Measurements from ENCODE around the gene PLXNA2.

The PLXNA2 gene

DNA sequence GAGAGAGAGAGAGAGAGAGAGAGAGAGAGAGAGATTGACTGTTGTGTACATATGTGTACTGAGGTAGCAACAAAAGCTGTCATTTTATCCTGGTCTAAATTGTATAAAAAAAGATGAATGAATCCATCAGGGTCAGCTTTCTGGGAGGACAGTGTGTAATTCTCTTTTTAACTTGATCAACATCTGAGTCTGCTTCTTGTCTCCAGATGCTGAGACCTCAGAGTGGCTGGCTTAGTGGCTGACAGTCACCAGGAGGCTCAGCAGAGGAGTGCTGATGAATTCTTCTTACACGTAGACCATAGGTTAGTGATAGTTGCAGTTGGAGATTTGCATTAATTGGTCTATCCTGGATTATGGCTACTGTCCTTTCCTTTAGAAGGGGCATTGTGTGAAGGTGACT is 28.5 kb upstream of the PLXNA2 start:
- TF ChIP-seq, protein P1, sequence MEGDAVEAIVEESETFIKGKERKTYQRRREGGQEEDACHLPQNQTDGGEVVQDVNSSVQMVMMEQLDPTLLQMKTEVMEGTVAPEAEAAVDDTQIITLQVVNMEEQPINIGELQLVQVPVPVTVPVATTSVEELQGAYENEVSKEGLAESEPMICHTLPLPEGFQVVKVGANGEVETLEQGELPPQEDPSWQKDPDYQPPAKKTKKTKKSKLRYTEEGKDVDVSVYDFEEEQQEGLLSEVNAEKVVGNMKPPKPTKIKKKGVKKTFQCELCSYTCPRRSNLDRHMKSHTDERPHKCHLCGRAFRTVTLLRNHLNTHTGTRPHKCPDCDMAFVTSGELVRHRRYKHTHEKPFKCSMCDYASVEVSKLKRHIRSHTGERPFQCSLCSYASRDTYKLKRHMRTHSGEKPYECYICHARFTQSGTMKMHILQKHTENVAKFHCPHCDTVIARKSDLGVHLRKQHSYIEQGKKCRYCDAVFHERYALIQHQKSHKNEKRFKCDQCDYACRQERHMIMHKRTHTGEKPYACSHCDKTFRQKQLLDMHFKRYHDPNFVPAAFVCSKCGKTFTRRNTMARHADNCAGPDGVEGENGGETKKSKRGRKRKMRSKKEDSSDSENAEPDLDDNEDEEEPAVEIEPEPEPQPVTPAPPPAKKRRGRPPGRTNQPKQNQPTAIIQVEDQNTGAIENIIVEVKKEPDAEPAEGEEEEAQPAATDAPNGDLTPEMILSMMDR (IDR thresholded peaks at IDR 0.05; ENCODE audit: extremely low read depth, missing control alignments) = no peak

DNA sequence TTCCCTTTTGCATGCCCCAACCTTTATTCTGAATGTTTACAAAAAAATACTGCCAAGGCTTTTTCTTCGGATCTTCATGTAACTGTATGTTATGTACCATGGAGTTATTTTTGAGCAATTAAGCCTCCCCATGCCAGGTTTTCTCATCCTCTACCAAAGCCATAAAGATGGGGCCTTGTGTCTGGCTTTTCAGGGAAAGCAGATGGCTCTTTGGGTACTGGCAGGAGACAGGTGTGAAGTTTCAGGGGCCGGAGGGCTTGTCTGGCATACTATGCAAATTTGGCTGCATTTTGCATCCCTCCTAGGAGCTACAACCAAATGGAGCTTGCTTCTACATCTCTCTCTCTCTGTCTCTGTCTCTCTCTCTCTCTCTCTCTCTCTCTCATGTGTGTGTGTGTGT is 28.1 kb upstream of the PLXNA2 start:
- DNase-seq (ENCODE audit: low spot score) = no peak
- TF ChIP-seq, protein P1 (IDR thresholded peaks at IDR 0.05; ENCODE audit: extremely low read depth, missing control alignments) = no peak

More for the DNA sequence above, 28.5 kb upstream of the PLXNA2 start:
- DNase-seq (ENCODE audit: low spot score) = no peak

DNA sequence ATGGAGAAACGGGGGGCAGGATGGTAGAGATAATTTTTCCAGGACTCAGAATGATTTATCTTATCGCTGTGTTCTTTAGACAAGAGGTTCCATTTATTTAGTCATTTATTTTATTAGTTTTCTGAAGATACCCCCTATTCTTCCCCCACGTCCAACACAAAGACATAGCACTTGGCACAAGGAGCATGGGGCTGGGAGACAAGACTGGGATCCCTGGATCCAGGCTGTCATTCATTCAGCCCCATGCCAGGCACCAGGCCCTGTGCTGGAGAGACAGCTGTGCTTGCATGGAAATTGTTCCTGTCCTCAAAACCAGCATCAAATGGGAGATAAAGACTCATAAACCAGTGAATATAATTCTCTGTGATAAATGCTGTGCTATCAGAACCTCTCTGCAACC is 27.1 kb upstream of the PLXNA2 start:
- no peak for DNase-seq (ENCODE audit: low spot score)
- TF ChIP-seq, protein P1 (IDR thresholded peaks at IDR 0.05; ENCODE audit: extremely low read depth, missing control alignments) = no peak

DNA sequence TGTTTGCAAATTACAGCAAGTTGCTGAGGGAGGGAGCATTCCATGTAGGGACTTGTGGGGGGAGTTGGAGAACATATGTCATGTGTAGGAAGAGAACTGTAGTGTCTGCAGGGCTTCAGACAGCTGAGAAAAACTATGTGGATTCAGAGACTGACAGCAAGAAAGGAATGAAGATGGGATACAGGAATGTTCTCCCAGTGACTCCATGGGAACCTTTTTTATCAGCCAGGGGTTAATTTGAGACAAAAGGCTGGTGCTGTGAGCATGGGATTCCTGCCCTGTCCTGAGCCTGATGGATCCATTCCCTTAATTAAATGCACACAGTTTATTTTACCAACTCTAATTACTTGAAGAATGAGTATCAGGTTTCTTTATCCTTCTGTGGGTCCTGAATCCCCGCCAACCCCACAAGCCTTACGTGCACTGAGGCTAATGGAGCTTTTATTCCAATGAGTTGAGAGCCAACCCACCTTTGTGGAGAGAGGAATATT is 26.5 kb upstream of the PLXNA2 start:
- TF ChIP-seq, protein P1 (IDR thresholded peaks at IDR 0.05; ENCODE audit: extremely low read depth, missing control alignments) = no peak
- DNase-seq (ENCODE audit: low spot score) = no peak

DNA sequence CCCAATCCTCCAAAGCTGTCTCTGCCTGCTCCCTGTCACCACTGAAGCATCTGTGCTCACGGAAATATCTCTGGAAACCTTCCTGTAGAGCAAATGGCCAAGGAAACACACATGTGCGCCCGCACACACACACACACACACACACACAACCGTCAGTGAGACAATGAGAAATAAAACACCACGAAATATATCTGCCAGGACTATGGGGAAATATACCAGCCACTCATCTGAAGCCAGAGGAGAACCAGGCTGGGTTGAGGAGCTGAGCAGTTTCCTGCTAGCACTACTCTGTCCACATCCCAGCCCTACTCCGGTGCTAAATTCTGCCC is 25.1 kb upstream of the PLXNA2 start:
- DNase-seq (ENCODE audit: low spot score) = no peak
- TF ChIP-seq, protein P1 (IDR thresholded peaks at IDR 0.05; ENCODE audit: extremely low read depth, missing control alignments) = no peak

DNA sequence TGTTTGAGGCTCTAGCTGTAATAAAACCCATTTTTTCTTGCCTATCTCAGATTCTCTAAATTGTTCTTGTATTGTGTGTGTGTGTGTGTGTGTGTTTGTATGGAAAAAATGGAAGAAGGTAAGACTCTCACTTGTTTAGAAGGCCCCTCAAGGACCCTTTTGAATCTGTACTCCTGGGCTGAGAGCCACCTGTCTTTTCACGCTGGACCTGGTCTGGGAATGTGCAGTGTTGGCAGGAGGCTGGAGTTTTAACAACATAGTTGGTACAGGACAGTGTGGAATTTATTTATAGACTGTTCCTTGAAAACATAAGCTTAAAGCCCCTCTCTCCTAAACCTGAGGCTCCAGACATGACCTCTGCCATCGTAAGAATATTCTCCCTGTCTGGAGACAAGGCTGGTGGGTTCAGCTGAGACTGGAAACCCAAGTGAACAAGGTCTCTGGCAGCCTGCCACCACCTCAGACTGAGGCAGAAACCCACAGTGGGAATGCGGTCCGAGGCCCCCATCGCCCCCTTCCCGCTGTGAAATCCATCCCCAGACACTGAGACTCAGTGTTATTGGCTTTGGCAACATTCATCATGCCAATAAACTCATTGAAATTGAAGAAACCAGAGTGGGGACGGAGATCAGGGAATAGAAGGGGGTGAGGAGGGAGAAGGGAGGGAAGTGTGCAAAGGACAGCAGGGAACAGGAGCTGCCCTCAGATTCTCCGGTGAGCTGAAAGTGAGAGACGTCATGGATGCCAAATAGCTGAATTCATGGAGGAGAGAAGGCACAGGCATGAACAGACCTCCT is 24.6 kb upstream of the PLXNA2 start:
- no peak for DNase-seq (ENCODE audit: low spot score)
- TF ChIP-seq, protein P1 (IDR thresholded peaks at IDR 0.05; ENCODE audit: extremely low read depth, missing control alignments) = no peak

DNA sequence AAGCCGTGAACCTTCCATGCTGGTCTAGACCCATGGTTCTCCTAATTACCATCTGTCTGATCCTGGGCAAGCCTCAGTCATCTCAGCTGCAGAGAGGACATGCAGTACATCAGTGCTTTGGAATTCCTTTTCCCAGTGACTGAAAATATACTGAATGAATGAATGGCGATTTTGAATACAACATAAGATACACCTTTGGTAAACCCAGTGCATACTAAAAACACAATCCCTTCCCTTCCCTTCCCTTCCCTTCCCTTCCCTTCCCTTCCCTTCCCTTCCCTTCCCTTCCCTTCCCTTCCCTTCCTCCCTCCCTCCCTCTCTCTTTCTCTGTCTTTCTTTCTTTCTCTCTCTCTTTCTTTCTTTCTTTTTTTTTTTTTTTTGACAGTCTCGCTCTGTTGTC is 21.3 kb upstream of the PLXNA2 start:
- DNase-seq (ENCODE audit: low spot score) = no peak
- TF ChIP-seq, protein P1 (IDR thresholded peaks at IDR 0.05; ENCODE audit: extremely low read depth, missing control alignments) = no peak
